GM18517 (cell line): ENCODE data around the gene ZNF292.
"Not testable (repeated sequence)": the region's sequence is repeated elsewhere in the genome, so short reads cannot be mapped to it uniquely, and the experiment has no call there.

Experiments used
- ATAC-seq: cut with Tn5 transposase; IDR thresholded peaks from one replicate; pipeline ENCODE4 v1.9.1; 2021; ENCODE audit warnings: mild to moderate bottlenecking, moderate library complexity; ENCODE audit not compliant: unreplicated experiment

Gene ZNF292

DNA sequence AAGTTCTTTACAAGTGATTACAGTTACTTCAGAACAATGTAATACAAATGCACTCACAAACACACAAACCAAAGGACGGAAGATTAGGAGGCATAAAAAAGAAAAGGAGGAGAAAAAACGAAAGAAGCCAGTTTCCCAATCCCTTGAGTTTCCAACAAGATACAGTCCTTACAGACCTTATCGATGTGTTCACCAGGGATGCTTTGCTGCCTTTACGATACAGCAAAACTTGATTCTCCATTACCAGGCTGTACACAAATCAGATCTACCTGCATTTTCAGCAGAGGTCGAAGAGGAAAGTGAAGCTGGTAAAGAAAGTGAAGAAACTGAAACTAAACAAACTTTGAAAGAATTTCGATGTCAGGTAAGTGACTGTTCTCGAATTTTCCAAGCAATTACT is 104.4 kb downstream of the ZNF292 start:
- ATAC-seq = no peak

DNA sequence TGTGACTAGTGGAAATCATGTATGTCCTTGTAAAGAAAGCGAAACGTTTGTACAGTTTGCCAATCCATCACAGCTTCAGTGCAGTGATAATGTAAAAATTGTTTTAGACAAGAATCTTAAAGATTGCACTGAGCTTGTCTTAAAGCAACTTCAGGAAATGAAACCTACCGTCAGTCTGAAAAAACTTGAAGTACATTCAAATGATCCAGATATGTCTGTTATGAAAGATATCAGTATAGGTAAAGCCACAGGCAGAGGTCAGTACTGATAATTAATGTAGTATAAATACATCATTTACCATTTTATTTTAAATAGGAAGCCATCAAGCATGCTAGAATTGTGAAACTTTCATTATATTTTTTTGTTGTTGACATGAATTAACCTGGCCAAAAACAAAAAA is 106.2 kb downstream of the ZNF292 start:
- no peak for ATAC-seq

DNA sequence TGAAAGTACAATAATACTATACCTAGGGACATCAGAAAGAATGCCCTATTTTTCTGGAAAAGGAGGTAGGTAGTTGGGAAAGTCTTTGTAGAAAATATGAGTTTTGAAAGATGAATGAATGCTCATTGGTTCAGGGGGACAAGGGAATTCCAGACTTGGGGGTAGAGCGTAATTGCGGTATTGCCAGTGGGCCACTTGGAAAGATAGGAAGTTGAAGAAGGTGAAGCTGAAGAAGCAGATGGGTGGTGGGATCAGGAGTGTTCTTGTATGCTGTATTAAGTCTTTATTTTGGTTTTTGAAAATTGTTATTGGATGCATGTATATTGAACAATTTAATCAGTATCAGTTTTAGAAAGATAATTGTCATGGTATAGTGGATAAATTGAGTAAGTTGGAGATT is 109.1 kb downstream of the ZNF292 start:
- no peak for ATAC-seq

DNA sequence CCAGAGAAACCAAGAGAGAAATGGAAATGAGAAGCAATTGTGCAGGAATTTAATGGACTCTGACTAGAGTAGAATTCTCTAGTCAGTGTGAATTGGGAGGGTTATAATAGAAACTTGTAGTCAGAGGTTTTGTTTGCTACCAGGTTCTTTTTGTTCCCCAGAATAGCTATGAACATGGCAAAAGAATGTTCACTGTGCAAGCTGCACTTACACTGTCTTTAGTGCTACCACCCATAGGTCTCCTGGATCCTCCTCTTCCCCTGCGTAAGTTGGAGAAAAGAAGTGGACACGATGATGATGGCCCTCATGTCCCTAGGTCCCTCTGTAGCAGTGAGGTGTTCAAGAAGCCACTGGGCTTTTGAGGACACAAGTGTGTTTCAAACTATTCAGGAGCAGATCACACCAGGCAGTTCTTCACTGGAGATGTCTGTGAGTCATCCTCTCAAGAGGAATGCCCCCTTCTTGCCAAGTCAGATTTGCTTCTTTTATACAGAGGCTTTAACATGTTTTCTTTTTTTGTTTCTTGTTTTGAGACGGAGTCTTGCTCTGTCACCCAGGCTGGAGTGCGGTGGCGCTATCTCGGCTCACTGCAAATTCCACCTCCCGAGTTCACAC is 119.4 kb downstream of the ZNF292 start:
- no peak for ATAC-seq

- ATAC-seq = no peak
Observed at GRCh38 chr6:87276624-87277023, 121.3 kb downstream of the ZNF292 start.

GRCh38 chr6:87277123-87277522 is 121.8 kb downstream of the ZNF292 start:
- no peak for ATAC-seq

DNA sequence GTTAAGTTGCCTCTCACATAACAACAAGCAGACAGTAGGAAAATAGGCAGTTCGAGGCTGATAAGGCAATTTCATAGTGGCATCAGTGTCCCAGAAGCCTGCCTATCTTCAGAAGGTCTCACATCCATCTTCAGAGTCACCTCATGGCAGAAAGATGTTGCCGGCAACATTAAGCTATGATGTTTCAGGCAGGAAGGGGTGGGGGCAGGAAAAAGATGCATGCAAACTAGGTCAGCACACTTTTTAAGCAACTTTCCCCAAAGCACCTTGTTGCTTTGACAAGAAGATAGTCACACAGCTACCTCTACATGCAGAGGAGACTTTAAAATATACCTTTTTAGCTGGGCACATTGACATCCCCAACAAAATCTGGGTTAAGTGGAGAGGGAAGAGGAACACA is 123.8 kb downstream of the ZNF292 start:
- no peak for ATAC-seq

- no peak for ATAC-seq
Observed at GRCh38 chr6:87281426-87281825, 126.1 kb downstream of the ZNF292 start.

GRCh38 chr6:87282743-87283142 is 127.4 kb downstream of the ZNF292 start:
- no peak for ATAC-seq

DNA sequence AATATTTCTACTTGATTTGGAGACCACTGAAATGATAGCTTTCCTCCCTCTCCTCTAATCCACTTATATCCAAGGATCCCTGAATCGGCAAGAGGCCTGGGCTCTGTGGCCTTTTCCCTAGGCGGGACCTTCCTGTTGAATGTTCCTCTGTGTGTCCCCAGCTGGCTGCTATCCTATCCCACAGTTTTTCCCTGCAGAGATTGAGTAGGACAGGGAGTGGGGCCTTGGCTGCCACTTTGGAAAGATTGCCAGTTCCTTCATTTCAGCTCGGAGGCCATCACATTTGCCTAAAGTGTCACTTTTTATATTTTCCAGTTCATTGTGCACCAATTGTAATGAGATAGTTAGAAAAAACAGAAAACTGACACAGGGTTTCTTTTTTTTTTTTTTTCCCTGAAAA is 128.1 kb downstream of the ZNF292 start:
- ATAC-seq = no peak

DNA sequence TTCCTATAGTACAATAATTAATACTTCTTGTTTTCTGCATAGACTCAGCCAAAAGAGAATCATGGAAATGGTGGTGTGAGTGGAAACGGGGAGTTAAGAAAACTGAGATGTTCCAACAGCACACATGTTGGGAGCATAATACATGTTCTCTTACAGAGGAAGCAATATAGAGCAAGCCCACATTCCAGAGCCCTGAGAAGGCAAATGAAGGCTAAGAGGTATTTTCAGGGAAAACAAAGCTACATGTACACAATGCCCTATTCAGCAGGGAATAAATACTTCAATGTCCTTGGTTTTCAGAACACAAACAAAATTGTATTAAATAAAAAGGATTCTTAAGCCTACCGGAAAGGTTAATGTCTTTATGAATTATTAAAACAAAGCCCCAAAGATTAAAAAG is 131.9 kb downstream of the ZNF292 start:
- no peak for ATAC-seq

DNA sequence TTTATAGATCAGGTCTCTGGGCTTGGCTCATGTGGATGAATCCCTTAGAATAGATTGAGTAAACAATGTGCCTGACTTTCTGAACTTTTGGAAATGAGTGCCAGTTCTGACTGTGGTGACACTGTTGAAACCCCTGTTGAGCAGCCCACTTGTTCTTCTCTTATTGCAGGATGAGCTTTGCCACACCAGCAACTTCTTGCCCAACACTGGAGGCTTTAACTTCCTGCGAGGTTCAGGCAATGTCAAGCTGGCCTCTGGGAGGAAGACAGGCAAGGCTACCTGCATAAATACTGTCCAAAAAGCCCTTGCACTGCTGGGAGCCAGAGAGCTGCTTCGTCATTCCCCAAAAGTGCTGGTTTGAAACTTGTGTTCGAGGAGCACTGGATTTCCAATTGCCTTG is 134.2 kb downstream of the ZNF292 start:
- no peak for ATAC-seq

GRCh38 chr6:87291883-87292282 is 136.5 kb downstream of the ZNF292 start:
- ATAC-seq = no peak

GRCh38 chr6:87293526-87293925 is 138.2 kb downstream of the ZNF292 start:
- no peak for ATAC-seq

- no peak for ATAC-seq
Observed at GRCh38 chr6:87297119-87297518, 141.8 kb downstream of the ZNF292 start.

- not testable (repeated sequence) for ATAC-seq
Observed at GRCh38 chr6:87301277-87301676, 145.9 kb downstream of the ZNF292 start.

GRCh38 chr6:87308970-87309369 is 153.6 kb downstream of the ZNF292 start:
- ATAC-seq = no peak

- no peak for ATAC-seq
Observed at GRCh38 chr6:87312860-87313259, 157.5 kb downstream of the ZNF292 start.
